ENCODE data around the gene ARHGAP10. TPM values are rescaled to one million over a fixed set of nuclear protein-coding genes. Genes with fewer than 3 reads are reported as not detected.

The ARHGAP10 gene
- total and polyA plus RNA-seq, 2 donors (not counting 1 experiment from before 2014, with no cell fraction given): 0.10 to 0.34 TPM

- no peak overlapping the region for H3K4me3 ChIP-seq (ENCODE audit: control extremely low read depth in 1 of 5, extremely low read depth in 1 of 5, insufficient read depth in 1 of 5, low read depth in 2 of 5, low read length in 4 of 5)
- H3K4me3 Mint-ChIP-seq: no peak overlapping the region
- no peaks in the 10 kb centered on the region for H3K9me3 ChIP-seq (ENCODE audit: control extremely low read depth in 1 of 3, control insufficient read depth in 2 of 3, insufficient read depth in 1 of 3, low read length in 2 of 3)
- no peak for TF ChIP-seq EZH2 (IDR thresholded peaks at IDR 0.05; ENCODE audit: borderline replicate concordance, insufficient read depth, low read depth, low read length, poor library complexity, severe bottlenecking)
- no peak for TF ChIP-seq CTCF (IDR thresholded peaks at IDR 0.05)
- intact Hi-C loops (cut with micrococcal nuclease): no loop called here
- H3K27me3 Mint-ChIP-seq: peaks cover 5% of the 10 kb centered on the region
- no peaks in the 10 kb centered on the region for H4K20me1 ChIP-seq (ENCODE audit: control insufficient read depth, insufficient read depth, low read length, poor library complexity, severe bottlenecking)
- H3K27ac ChIP-seq (ENCODE audit: low read length in 2 of 2): no peak overlapping the region
- ChIA-PET CTCF (no interaction called here), POLR2A (no interaction called here)
- no peak overlapping the region for H3K4me2 ChIP-seq (replicated peaks; ENCODE audit: low read depth, low read length, poor library complexity, severe bottlenecking)
- ATAC-seq (ENCODE audit: low read depth) (no peak), DNase-seq (no peak)
- peaks cover 4% of the 10 kb centered on the region for H3K4me1 Mint-ChIP-seq
- H3K79me2 ChIP-seq (ENCODE audit: control insufficient read depth, insufficient read depth, low read length): no peaks in the 10 kb centered on the region
- H3K36me3 ChIP-seq (replicated peaks in 1 of 2; ENCODE audit: control extremely low read depth in 1 of 2, control insufficient read depth in 1 of 2, extremely low read depth in 1 of 2, insufficient read depth in 2 of 2, low read length in 1 of 2): no peaks in the 10 kb centered on the region
- H3K9ac ChIP-seq (ENCODE audit: low read length): no peak overlapping the region
- no peak overlapping the region for H3K27ac Mint-ChIP-seq
- no peaks in the 10 kb centered on the region for H3K27me3 ChIP-seq (replicated peaks in 1 of 4; ENCODE audit: control extremely low read depth in 1 of 4, control insufficient read depth in 3 of 4, insufficient read depth in 4 of 4, low read length in 3 of 4)
- no peaks in the 10 kb centered on the region for H3K9me3 Mint-ChIP-seq (ENCODE audit: insufficient read depth)
- H3K4me1 ChIP-seq (ENCODE audit: control insufficient read depth in 2 of 2, insufficient read depth in 2 of 2, low read length in 2 of 2): no peaks in the 10 kb centered on the region
- WGBS (ENCODE audit: insufficient coverage): 78% methylated on average over 1 of the region's 3 CpGs
- H2AFZ ChIP-seq (ENCODE audit: insufficient read depth, low read depth, low read length, poor library complexity, severe bottlenecking): no peak overlapping the region
Observed at GRCh38 chr4:147749811-147750321, 18.0 kb downstream of the ARHGAP10 start.

- no peak overlapping the region for H3K4me2 ChIP-seq (replicated peaks; ENCODE audit: low read depth, low read length, poor library complexity, severe bottlenecking)
- Mint-ChIP-seq H3K9me3 (ENCODE audit: insufficient read depth) (no peaks in the 10 kb centered on the region), H3K4me1 (peaks cover 4% of the 10 kb centered on the region), H3K4me3 (no peak overlapping the region), H3K27me3 (peaks cover 5% of the 10 kb centered on the region), H3K27ac (no peak overlapping the region)
- no peaks in the 10 kb centered on the region for H3K4me1 ChIP-seq (ENCODE audit: control insufficient read depth in 2 of 2, insufficient read depth in 2 of 2, low read length in 2 of 2)
- H3K36me3 ChIP-seq (replicated peaks in 1 of 2; ENCODE audit: control extremely low read depth in 1 of 2, control insufficient read depth in 1 of 2, extremely low read depth in 1 of 2, insufficient read depth in 2 of 2, low read length in 1 of 2): no peaks in the 10 kb centered on the region
- H3K9ac ChIP-seq (ENCODE audit: low read length): no peak overlapping the region
- H4K20me1 ChIP-seq (ENCODE audit: control insufficient read depth, insufficient read depth, low read length, poor library complexity, severe bottlenecking): no peaks in the 10 kb centered on the region
- TF ChIP-seq EZH2 (IDR thresholded peaks at IDR 0.05; ENCODE audit: borderline replicate concordance, insufficient read depth, low read depth, low read length, poor library complexity, severe bottlenecking) (no peak), CTCF (IDR thresholded peaks at IDR 0.05) (no peak)
- POLR2A ChIA-PET: no interaction called here
- intact Hi-C loops (cut with micrococcal nuclease): no loop called here
- CTCF ChIA-PET: no interaction called here
- no peak overlapping the region for H3K27ac ChIP-seq (ENCODE audit: low read length in 2 of 2)
- ATAC-seq (ENCODE audit: low read depth) (no peak), DNase-seq (no peak)
- H3K27me3 ChIP-seq (replicated peaks in 1 of 4; ENCODE audit: control extremely low read depth in 1 of 4, control insufficient read depth in 3 of 4, insufficient read depth in 4 of 4, low read length in 3 of 4): no peaks in the 10 kb centered on the region
- H3K79me2 ChIP-seq (ENCODE audit: control insufficient read depth, insufficient read depth, low read length): no peaks in the 10 kb centered on the region
- H3K4me3 ChIP-seq (ENCODE audit: control extremely low read depth in 1 of 5, extremely low read depth in 1 of 5, insufficient read depth in 1 of 5, low read depth in 2 of 5, low read length in 4 of 5): no peak overlapping the region
- no peaks in the 10 kb centered on the region for H3K9me3 ChIP-seq (ENCODE audit: control extremely low read depth in 1 of 3, control insufficient read depth in 2 of 3, insufficient read depth in 1 of 3, low read length in 2 of 3)
- 100% methylated on average over 1 of the region's 4 CpGs for WGBS (ENCODE audit: insufficient coverage)
- H2AFZ ChIP-seq (ENCODE audit: insufficient read depth, low read depth, low read length, poor library complexity, severe bottlenecking): no peak overlapping the region
Observed at GRCh38 chr4:147753047-147753446, 21.2 kb downstream of the ARHGAP10 start.

Data from B cell (primary cell).